Measurements from ENCODE around the gene TLE5.

The TLE5 gene

DNA sequence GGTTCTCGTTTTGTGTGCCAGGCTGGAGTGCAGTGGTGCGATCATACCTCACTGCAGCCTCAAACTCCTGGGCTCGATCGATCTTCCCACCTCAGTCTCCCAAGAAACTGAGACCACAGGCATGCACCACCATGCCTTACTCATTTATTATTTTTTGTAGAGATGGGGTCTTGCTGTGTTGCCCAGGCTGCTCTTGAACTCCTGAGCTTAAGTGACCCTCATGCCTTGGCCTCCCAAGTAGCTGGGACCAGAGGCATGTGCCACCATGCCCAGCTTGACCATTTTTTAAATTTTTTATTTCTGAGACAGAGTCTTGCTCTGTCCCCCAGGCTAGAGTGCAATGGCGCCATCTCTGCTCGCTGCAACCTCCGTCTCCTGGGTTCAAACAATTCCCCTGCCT, 21.7 kb upstream of the TLE5 start:
- ATAC-seq, result no peak
- TF ChIP-seq ZNF70 (CRISPR knock-in tag; IDR thresholded peaks at IDR 0.05) (no peak), ZFP3 (CRISPR knock-in tag; IDR thresholded peaks at IDR 0.05) (no peak), ZNF565 (CRISPR knock-in tag; conservative IDR thresholded peaks at IDR 0.05; ENCODE audit: low read depth) (no peak), SNAI2 (CRISPR knock-in tag; IDR thresholded peaks at IDR 0.05) (no peak)

DNA sequence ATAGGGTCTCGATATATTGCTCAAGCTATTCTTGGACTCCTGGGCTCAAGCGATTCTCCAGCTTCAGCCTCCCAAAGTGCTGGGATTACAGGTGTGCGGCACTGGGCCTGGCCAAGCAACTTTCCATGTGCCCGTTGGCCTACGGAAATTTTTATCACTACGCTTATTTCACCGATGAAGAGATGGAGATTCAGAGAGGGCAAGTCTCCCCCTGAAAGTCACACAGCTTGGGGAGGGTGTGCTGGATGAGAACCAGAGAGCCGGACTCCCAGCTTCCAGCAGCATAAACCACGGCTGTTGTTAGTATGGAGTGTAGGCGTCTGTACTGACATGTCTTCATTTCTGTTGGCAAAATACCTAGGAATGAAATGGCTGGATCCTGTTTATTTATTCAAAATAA, 20.0 kb upstream of the TLE5 start:
- ATAC-seq, result no peak
- TF ChIP-seq RARB (CRISPR knock-in tag; IDR thresholded peaks at IDR 0.05) (no peak), ZNF70 (CRISPR knock-in tag; IDR thresholded peaks at IDR 0.05) (no peak), SNAI2 (CRISPR knock-in tag; IDR thresholded peaks at IDR 0.05) (no peak), TOX (CRISPR knock-in tag; IDR thresholded peaks at IDR 0.05; ENCODE audit: borderline replicate concordance) (no peak), ZFP30 (CRISPR knock-in tag; IDR thresholded peaks at IDR 0.05) (no peak), GLIS3 (CRISPR knock-in tag; IDR thresholded peaks at IDR 0.05) (no peak), ZNF565 (CRISPR knock-in tag; conservative IDR thresholded peaks at IDR 0.05; ENCODE audit: low read depth) (no peak), ISL1 (CRISPR knock-in tag; IDR thresholded peaks at IDR 0.05) (no peak), ZC3H10 (CRISPR knock-in tag; IDR thresholded peaks at IDR 0.05) (no peak), CSDC2 (CRISPR knock-in tag; IDR thresholded peaks at IDR 0.05) (no peak), OSR1 (CRISPR knock-in tag; IDR thresholded peaks at IDR 0.05) (no peak), ZNF8 (CRISPR knock-in tag; IDR thresholded peaks at IDR 0.05) (no peak), PPARA (CRISPR knock-in tag; IDR thresholded peaks at IDR 0.05; ENCODE audit: borderline replicate concordance) (no peak), BACH2 (CRISPR knock-in tag; IDR thresholded peaks at IDR 0.05; ENCODE audit: borderline replicate concordance) (no peak), ESRRG (CRISPR knock-in tag; IDR thresholded peaks at IDR 0.05) (no peak)
- TF ChIP-seq, protein P1, sequence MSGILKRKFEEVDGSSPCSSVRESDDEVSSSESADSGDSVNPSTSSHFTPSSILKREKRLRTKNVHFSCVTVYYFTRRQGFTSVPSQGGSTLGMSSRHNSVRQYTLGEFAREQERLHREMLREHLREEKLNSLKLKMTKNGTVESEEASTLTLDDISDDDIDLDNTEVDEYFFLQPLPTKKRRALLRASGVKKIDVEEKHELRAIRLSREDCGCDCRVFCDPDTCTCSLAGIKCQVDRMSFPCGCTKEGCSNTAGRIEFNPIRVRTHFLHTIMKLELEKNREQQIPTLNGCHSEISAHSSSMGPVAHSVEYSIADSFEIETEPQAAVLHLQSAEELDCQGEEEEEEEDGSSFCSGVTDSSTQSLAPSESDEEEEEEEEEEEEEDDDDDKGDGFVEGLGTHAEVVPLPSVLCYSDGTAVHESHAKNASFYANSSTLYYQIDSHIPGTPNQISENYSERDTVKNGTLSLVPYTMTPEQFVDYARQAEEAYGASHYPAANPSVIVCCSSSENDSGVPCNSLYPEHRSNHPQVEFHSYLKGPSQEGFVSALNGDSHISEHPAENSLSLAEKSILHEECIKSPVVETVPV (CRISPR knock-in tag; IDR thresholded peaks at IDR 0.05), result no peak
- TF ChIP-seq, protein P2, sequence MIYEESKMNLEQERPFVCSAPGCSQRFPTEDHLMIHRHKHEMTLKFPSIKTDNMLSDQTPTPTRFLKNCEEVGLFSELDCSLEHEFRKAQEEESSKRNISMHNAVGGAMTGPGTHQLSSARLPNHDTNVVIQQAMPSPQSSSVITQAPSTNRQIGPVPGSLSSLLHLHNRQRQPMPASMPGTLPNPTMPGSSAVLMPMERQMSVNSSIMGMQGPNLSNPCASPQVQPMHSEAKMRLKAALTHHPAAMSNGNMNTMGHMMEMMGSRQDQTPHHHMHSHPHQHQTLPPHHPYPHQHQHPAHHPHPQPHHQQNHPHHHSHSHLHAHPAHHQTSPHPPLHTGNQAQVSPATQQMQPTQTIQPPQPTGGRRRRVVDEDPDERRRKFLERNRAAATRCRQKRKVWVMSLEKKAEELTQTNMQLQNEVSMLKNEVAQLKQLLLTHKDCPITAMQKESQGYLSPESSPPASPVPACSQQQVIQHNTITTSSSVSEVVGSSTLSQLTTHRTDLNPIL (CRISPR knock-in tag; IDR thresholded peaks at IDR 0.05; ENCODE audit: low read depth), result no peak
- TF ChIP-seq, protein P3, sequence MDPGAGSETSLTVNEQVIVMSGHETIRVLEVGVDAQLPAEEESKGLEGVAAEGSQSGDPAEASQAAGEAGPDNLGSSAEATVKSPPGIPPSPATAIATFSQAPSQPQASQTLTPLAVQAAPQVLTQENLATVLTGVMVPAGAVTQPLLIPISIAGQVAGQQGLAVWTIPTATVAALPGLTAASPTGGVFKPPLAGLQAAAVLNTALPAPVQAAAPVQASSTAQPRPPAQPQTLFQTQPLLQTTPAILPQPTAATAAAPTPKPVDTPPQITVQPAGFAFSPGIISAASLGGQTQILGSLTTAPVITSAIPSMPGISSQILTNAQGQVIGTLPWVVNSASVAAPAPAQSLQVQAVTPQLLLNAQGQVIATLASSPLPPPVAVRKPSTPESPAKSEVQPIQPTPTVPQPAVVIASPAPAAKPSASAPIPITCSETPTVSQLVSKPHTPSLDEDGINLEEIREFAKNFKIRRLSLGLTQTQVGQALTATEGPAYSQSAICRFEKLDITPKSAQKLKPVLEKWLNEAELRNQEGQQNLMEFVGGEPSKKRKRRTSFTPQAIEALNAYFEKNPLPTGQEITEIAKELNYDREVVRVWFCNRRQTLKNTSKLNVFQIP (CRISPR knock-in tag; IDR thresholded peaks at IDR 0.05; ENCODE audit: borderline replicate concordance, low read depth), result no peak
- TF ChIP-seq, protein P4, sequence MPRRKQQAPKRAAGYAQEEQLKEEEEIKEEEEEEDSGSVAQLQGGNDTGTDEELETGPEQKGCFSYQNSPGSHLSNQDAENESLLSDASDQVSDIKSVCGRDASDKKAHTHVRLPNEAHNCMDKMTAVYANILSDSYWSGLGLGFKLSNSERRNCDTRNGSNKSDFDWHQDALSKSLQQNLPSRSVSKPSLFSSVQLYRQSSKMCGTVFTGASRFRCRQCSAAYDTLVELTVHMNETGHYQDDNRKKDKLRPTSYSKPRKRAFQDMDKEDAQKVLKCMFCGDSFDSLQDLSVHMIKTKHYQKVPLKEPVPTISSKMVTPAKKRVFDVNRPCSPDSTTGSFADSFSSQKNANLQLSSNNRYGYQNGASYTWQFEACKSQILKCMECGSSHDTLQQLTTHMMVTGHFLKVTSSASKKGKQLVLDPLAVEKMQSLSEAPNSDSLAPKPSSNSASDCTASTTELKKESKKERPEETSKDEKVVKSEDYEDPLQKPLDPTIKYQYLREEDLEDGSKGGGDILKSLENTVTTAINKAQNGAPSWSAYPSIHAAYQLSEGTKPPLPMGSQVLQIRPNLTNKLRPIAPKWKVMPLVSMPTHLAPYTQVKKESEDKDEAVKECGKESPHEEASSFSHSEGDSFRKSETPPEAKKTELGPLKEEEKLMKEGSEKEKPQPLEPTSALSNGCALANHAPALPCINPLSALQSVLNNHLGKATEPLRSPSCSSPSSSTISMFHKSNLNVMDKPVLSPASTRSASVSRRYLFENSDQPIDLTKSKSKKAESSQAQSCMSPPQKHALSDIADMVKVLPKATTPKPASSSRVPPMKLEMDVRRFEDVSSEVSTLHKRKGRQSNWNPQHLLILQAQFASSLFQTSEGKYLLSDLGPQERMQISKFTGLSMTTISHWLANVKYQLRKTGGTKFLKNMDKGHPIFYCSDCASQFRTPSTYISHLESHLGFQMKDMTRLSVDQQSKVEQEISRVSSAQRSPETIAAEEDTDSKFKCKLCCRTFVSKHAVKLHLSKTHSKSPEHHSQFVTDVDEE (CRISPR knock-in tag; IDR thresholded peaks at IDR 0.05), result no peak
- TF ChIP-seq, protein P5, sequence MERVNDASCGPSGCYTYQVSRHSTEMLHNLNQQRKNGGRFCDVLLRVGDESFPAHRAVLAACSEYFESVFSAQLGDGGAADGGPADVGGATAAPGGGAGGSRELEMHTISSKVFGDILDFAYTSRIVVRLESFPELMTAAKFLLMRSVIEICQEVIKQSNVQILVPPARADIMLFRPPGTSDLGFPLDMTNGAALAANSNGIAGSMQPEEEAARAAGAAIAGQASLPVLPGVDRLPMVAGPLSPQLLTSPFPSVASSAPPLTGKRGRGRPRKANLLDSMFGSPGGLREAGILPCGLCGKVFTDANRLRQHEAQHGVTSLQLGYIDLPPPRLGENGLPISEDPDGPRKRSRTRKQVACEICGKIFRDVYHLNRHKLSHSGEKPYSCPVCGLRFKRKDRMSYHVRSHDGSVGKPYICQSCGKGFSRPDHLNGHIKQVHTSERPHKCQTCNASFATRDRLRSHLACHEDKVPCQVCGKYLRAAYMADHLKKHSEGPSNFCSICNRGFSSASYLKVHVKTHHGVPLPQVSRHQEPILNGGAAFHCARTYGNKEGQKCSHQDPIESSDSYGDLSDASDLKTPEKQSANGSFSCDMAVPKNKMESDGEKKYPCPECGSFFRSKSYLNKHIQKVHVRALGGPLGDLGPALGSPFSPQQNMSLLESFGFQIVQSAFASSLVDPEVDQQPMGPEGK (CRISPR knock-in tag; IDR thresholded peaks at IDR 0.05; ENCODE audit: borderline replicate concordance), result no peak

DNA sequence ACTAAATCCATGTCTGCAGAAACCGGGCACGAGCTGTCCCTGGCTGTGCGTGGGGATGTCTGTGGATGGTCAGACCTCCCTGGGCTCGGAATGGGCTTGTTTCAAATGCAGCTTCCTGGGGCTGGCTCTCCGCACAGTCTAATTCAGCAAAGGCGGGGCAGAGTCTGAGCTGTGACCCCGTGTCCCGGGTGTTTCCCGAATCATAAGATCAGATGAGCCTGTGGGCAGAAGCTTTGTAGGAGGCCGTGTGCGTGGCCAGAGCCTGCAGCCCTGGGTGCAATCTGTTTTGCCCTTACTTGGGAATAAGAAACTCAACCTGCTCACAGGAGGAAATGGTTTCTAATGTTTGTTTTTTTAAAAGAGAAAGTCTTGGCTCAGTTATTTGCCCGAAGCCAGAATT, 18.0 kb upstream of the TLE5 start:
- no peak for ATAC-seq
- no peak for TF ChIP-seq OSR1 (CRISPR knock-in tag; IDR thresholded peaks at IDR 0.05)
- TF ChIP-seq ZNF8 (CRISPR knock-in tag; IDR thresholded peaks at IDR 0.05), result no peak
- TF ChIP-seq ARNTL (CRISPR knock-in tag; IDR thresholded peaks at IDR 0.05; ENCODE audit: borderline replicate concordance, low read depth), result no peak
- no peak for TF ChIP-seq GLIS3 (CRISPR knock-in tag; IDR thresholded peaks at IDR 0.05)
- TF ChIP-seq, protein P2 (CRISPR knock-in tag; IDR thresholded peaks at IDR 0.05; ENCODE audit: low read depth), result no peak
- TF ChIP-seq, protein P3 (CRISPR knock-in tag; IDR thresholded peaks at IDR 0.05; ENCODE audit: borderline replicate concordance, low read depth), result no peak
- TF ChIP-seq, protein P4 (CRISPR knock-in tag; IDR thresholded peaks at IDR 0.05), result no peak
- no peak for TF ChIP-seq CSDC2 (CRISPR knock-in tag; IDR thresholded peaks at IDR 0.05)
- no peak for TF ChIP-seq TCF4 (CRISPR knock-in tag; IDR thresholded peaks at IDR 0.05; ENCODE audit: borderline replicate concordance)
- no peak for TF ChIP-seq ZC3H10 (CRISPR knock-in tag; IDR thresholded peaks at IDR 0.05)
- TF ChIP-seq ZFP3 (CRISPR knock-in tag; IDR thresholded peaks at IDR 0.05), result no peak
- no peak for TF ChIP-seq ZNF565 (CRISPR knock-in tag; conservative IDR thresholded peaks at IDR 0.05; ENCODE audit: low read depth)

All from SK-N-SH treated with all-trans-retinoic acid at 6 μM for 48 hours (cell line).